HCT116 (cell line): ENCODE measurements around the gene NNT. TPM values are rescaled to one million over a fixed set of nuclear protein-coding genes. Genes with fewer than 3 reads are reported as not detected.

Experiments used
- ATAC-seq: fragments of 200-7000 bp; cut with Tn5 transposase; 2 replicates; pipeline ENCODE4 v1.9.1; 2020; ENCODE audit warnings: mild to moderate bottlenecking, moderate library complexity
- BruUV-seq: library from RNA; stranded (reverse); fragments of 400-500 nt; replicated peaks from 2 replicates; lab custom pipeline; 2021; lab: Mats Ljungman, UMichigan
- CTCF ChIA-PET: fragments of 300-600 bp; sonication (Branson Sonifier 250); formaldehyde crosslinking; loops from one replicate; lab custom pipeline; 2021; ENCODE audit warnings: antibody characterized with exemption; lab: Charles Lee
- POLR2A ChIA-PET: fragments of 300-600, 350-600 bp; sonication (Branson Sonifier 250); formaldehyde crosslinking; loops from one replicate; lab custom pipeline; 2021; ENCODE audit warnings: antibody characterized with exemption; lab: Charles Lee
- RAD21 ChIA-PET, 2 experiments: fragments of 300-600 bp; sonication (Branson Sonifier 250); formaldehyde crosslinking; loops; one replicate each; lab custom pipeline; 2023; ENCODE audit warnings: low total read pairs in 2 of 2; ENCODE audit not compliant: uncharacterized antibody in 2 of 2, unreplicated experiment in 2 of 2, low non-redundant PET in 1 of 2; lab: Charles Lee
- DNase-seq: peaks from one replicate; pipeline ENCODE4 v3.0.0-alpha.2; 2010; ENCODE audit warnings: low read depth, low spot score
- H2AFZ ChIP-seq: fragments of 200-600 bp; shearing (Covaris generic), sonication (generic); 2 replicates; pipeline ENCODE4 v1.6.1; 2017; ENCODE audit warnings: low read depth, mixed run types, mixed read lengths, antibody characterized with exemption, low read length; ENCODE audit not compliant: poor library complexity, severe bottlenecking
- H3K27ac ChIP-seq: 2 replicates; pipeline ENCODE4 v1.5.1; 2012; ENCODE audit warnings: low read depth, low read length
- H3K27me3 ChIP-seq: fragments of 200-600 bp; sonication (generic); 2 replicates; pipeline ENCODE4 v1.6.1; 2016; ENCODE audit warnings: mixed run types, low read length, mixed read lengths; ENCODE audit not compliant: insufficient read depth
- H3K36me3 ChIP-seq, 2 experiments: fragments of 200-500 bp in 1 of 2; fragments of 200-600 bp in 1 of 2; sonication (Bioruptor generic) in 1 of 2; sonication (generic) in 1 of 2; 2 replicates each; pipeline versions ENCODE4 v1.5.1 to v1.6.1; 2014 to 2016; ENCODE audit warnings: low read length in 2 of 2, inconsistent platforms in 1 of 2, mixed read lengths in 1 of 2, mixed run types in 1 of 2; ENCODE audit not compliant: insufficient read depth in 2 of 2, control insufficient read depth in 1 of 2
- H3K4me1 ChIP-seq, 2 experiments: fragments of 200-600 bp in 1 of 2; sonication (generic) in 1 of 2; 2 replicates each; pipeline versions ENCODE4 v1.5.1 to v1.6.1; 2012 to 2017; ENCODE audit warnings: low read length in 2 of 2, inconsistent platforms in 1 of 2, mild to moderate bottlenecking in 1 of 2, mixed read lengths in 1 of 2, mixed run types in 1 of 2, moderate library complexity in 1 of 2; ENCODE audit not compliant: insufficient read depth in 2 of 2, control insufficient read depth in 1 of 2
- H3K4me2 ChIP-seq: fragments of 200-600 bp; sonication (generic); 2 replicates; pipeline ENCODE4 v1.6.1; 2017; ENCODE audit warnings: mixed run types, low read length, mixed read lengths
- H3K4me3 ChIP-seq, 2 experiments: fragments of 200-600 bp in 1 of 2; sonication (generic) in 1 of 2; replicated peaks in 1 of 2; 2 replicates each; pipeline ENCODE4 v1.5.1; 2011 to 2016; ENCODE audit warnings: low read length in 2 of 2, control low read depth in 1 of 2, low read depth in 1 of 2, mild to moderate bottlenecking in 1 of 2, mixed read lengths in 1 of 2, mixed run types in 1 of 2
- H3K79me2 ChIP-seq: fragments of 200-600 bp; sonication (generic); 2 replicates; pipeline ENCODE4 v1.6.1; 2017; ENCODE audit warnings: mild to moderate bottlenecking, mixed run types, low read length, moderate library complexity, mixed read lengths; ENCODE audit not compliant: insufficient read depth
- H3K9ac ChIP-seq: fragments of 200-600 bp; sonication (generic); 2 replicates; pipeline ENCODE4 v1.6.1; 2016; ENCODE audit warnings: low read length, mixed read lengths
- H3K9me2 ChIP-seq: fragments of 200-600 bp; sonication (generic), shearing (Covaris generic); 2 replicates; pipeline ENCODE4 v1.6.1; 2017; ENCODE audit warnings: mixed run types, mild to moderate bottlenecking, moderate library complexity; ENCODE audit not compliant: insufficient read depth
- H3K9me3 ChIP-seq, 2 experiments: fragments of 200-500 bp in 1 of 2; fragments of 200-600 bp in 1 of 2; sonication (Bioruptor generic) in 1 of 2; sonication (generic) in 1 of 2; 2 replicates each; pipeline ENCODE4 v1.6.1; 2014 to 2017; ENCODE audit warnings: low read length in 2 of 2, mixed read lengths in 2 of 2, inconsistent platforms in 1 of 2, low read depth in 1 of 2, mild to moderate bottlenecking in 1 of 2, mixed run types in 1 of 2, moderate library complexity in 1 of 2; ENCODE audit not compliant: control insufficient read depth in 1 of 2, insufficient read depth in 1 of 2
- H4K20me1 ChIP-seq: fragments of 200-600 bp; sonication (generic), shearing (Covaris generic); 2 replicates; pipeline ENCODE4 v1.6.1; 2017; ENCODE audit warnings: mixed run types, mild to moderate bottlenecking, moderate library complexity; ENCODE audit not compliant: insufficient read depth
- ATF3 ChIP-seq: IDR thresholded peaks from 2 replicates; pipeline ENCODE4 v1.6.1; 2012
- CTCF ChIP-seq, 3 experiments: fragments of 200-600 bp in 1 of 3; sonication (generic) in 1 of 3; IDR thresholded peaks in 2 of 3; conservative IDR thresholded peaks in 1 of 3; 2 replicates each; pipeline ENCODE4 v1.5.1; 2012 to 2017; ENCODE audit warnings: low read depth in 2 of 3, low read length in 2 of 3, antibody characterized with exemption in 1 of 3, borderline replicate concordance in 1 of 3, control low read depth in 1 of 3, mild to moderate bottlenecking in 1 of 3, mixed read lengths in 1 of 3, mixed run types in 1 of 3, moderate library complexity in 1 of 3; ENCODE audit not compliant: insufficient read depth in 1 of 3
- EGR1 ChIP-seq: IDR thresholded peaks from 2 replicates; pipeline ENCODE4 v1.6.1; 2012; ENCODE audit warnings: low read depth
- ELF1 ChIP-seq: IDR thresholded peaks from 2 replicates; pipeline ENCODE4 v1.6.1; 2012; ENCODE audit warnings: low read depth, borderline replicate concordance
- REST ChIP-seq: IDR thresholded peaks from 2 replicates; pipeline ENCODE4 v1.6.1; 2012; ENCODE audit warnings: low read depth
- intact Hi-C: fragments of 100-400 bp; cut with micrococcal nuclease; formaldehyde crosslinking; loops from 2 replicates; pipeline ENCODE4 v1.10.0; 2022
- total RNA-seq: library from RNA; stranded (reverse); gene quantifications from one replicate; pipeline ENCODE4 v1.2.1, GENCODE V29; 2021; ENCODE audit not compliant: unreplicated experiment

Gene NNT
- total RNA-seq, 1 experiment from 2014 or later = 0.32 TPM

- BruUV-seq = no TSS peak
- no peaks in the 10 kb centered on the region for H3K79me2 ChIP-seq
- H2AFZ ChIP-seq = no peak overlapping the region
- CTCF ChIA-PET = no interaction called here
- RAD21 ChIA-PET = no interaction called here
- intact Hi-C loops = no loop called here
- no peaks in the 10 kb centered on the region for H3K36me3 ChIP-seq
- no peak overlapping the region for H3K9ac ChIP-seq
- POLR2A ChIA-PET = no interaction called here
- H3K9me3 ChIP-seq = no peaks in the 10 kb centered on the region
- no peak overlapping the region for H3K27ac ChIP-seq
- DNase-seq (no peak), ATAC-seq (no peak)
- 0 out of 4 replicates have a peak, but pooled peaks cover 0 to 2% of the 10 kb centered on the region in 2 experiments for H3K4me1 ChIP-seq
- H3K4me3 ChIP-seq = no peak overlapping the region
- H4K20me1 ChIP-seq = no peaks in the 10 kb centered on the region
- no peaks in the 10 kb centered on the region for H3K9me2 ChIP-seq
- H3K27me3 ChIP-seq = no peaks in the 10 kb centered on the region
- TF ChIP-seq REST (no peak), CTCF (IDR thresholded peaks at IDR 0.05 in 2 of 3, conservative IDR thresholded peaks at IDR 0.05 in 1 of 3; ENCODE audit: borderline replicate concordance in 1 of 3, insufficient read depth in 1 of 3, low read depth in 2 of 3, low read length in 2 of 3) (no peak), ELF1 (no peak), ATF3 (no peak), EGR1 (no peak)
- no peak overlapping the region for H3K4me2 ChIP-seq
These were observed 30.6 kb upstream of the NNT start for GRCh38 chr5:43572357-43572756.
